ENCODE results near the gene MYOZ3.

The MYOZ3 gene

DNA sequence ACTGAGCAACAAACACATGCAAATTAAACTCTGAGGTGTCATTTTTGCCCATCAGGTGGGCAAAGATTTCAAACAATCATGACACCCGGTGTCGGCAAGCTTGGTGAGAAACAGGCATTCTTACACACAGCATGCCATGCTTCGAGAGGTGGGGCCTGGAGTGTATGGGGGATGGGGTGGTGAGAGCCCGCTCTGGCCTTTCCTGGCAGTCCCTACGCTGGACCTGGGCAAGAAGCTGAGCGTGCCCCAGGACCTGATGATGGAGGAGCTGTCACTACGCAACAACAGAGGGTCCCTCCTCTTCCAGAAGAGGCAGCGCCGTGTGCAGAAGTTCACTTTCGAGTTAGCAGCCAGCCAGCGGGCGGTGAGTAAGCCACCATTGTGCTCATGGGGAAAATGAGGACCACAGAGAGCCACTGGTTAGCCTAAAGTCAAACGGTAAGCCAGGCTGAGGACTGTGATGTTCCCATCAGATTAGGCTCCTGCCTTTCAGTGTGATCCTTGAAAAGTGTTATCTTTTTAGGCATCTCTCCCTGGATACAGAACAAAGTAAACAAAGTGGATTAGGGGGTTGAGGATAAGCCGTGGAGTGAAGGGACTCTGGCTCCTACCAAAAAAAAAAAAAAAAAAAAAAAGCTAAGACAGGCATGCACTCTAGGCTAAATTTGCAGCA lies 9.4 kb downstream of the MYOZ3 start:
- TF ChIP-seq, protein P1, sequence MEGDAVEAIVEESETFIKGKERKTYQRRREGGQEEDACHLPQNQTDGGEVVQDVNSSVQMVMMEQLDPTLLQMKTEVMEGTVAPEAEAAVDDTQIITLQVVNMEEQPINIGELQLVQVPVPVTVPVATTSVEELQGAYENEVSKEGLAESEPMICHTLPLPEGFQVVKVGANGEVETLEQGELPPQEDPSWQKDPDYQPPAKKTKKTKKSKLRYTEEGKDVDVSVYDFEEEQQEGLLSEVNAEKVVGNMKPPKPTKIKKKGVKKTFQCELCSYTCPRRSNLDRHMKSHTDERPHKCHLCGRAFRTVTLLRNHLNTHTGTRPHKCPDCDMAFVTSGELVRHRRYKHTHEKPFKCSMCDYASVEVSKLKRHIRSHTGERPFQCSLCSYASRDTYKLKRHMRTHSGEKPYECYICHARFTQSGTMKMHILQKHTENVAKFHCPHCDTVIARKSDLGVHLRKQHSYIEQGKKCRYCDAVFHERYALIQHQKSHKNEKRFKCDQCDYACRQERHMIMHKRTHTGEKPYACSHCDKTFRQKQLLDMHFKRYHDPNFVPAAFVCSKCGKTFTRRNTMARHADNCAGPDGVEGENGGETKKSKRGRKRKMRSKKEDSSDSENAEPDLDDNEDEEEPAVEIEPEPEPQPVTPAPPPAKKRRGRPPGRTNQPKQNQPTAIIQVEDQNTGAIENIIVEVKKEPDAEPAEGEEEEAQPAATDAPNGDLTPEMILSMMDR (IDR thresholded peaks at IDR 0.05; ENCODE audit: borderline replicate concordance, extremely low read depth, low read length, poor library complexity, severe bottlenecking), result no peak
- TF ChIP-seq EZH2 (IDR thresholded peaks at IDR 0.05; ENCODE audit: borderline replicate concordance, low read depth, low read length, severe bottlenecking), result no peak

DNA sequence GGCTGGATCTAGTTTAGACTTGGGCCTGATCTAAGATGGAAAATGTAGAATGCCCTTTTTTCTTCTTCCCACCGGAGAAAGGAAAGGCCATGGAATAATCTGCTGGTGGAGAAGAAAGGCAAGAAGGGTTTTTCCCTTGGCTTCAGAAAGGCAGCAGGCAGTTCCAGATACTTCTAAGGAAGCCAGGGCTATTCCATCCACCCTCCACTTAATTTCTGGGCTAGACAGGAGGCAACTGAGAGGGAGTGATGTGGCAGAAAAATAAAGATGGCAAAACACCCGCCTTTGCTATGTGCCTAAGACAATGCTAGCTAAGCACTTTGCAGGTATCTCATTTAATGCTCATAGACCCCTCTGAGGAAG lies 9.9 kb downstream of the MYOZ3 start:
- Histone ChIP-seq H3K27ac (ENCODE audit: low read length) (no peak overlapping the region), H3K4me3 (ENCODE audit: low read depth in 1 of 2, low read length in 2 of 2) (no peak overlapping the region; a peak in 1 of 4 replicates)
- ATAC-seq (ENCODE audit: insufficient read depth, low read depth), result no peak

More for the DNA sequence above, 9.4 kb downstream of the MYOZ3 start:
- H3K4me1 ChIP-seq (ENCODE audit: insufficient read depth, low read length), result peaks cover 28% of the 10 kb centered on the region
- H3K79me2 ChIP-seq (ENCODE audit: insufficient read depth, low read length), result no peaks in the 10 kb centered on the region
- H3K36me3 ChIP-seq (ENCODE audit: insufficient read depth, low read length), result no peaks in the 10 kb centered on the region
- no peak overlapping the region for H3K27ac ChIP-seq (ENCODE audit: low read length)
- H3K9ac ChIP-seq (ENCODE audit: low read depth, low read length), result no peak overlapping the region
- H4K20me1 ChIP-seq (ENCODE audit: insufficient read depth, low read length), result no peaks in the 10 kb centered on the region
- no peaks in the 10 kb centered on the region for H3K9me3 ChIP-seq (ENCODE audit: insufficient read depth, low read length, severe bottlenecking)
- H3K4me2 ChIP-seq (ENCODE audit: insufficient read depth, low read length), result no peak overlapping the region
- ATAC-seq (ENCODE audit: insufficient read depth, low read depth) (no peak), DNase-seq (no peak)
- H2AFZ ChIP-seq (ENCODE audit: low read depth, low read length), result no peak overlapping the region
- H3K27me3 ChIP-seq (ENCODE audit: insufficient read depth, low read length, poor library complexity), result peaks cover 14% of the 10 kb centered on the region
- no peak overlapping the region for H3K4me3 ChIP-seq (ENCODE audit: low read depth in 1 of 2, low read length in 2 of 2)

DNA sequence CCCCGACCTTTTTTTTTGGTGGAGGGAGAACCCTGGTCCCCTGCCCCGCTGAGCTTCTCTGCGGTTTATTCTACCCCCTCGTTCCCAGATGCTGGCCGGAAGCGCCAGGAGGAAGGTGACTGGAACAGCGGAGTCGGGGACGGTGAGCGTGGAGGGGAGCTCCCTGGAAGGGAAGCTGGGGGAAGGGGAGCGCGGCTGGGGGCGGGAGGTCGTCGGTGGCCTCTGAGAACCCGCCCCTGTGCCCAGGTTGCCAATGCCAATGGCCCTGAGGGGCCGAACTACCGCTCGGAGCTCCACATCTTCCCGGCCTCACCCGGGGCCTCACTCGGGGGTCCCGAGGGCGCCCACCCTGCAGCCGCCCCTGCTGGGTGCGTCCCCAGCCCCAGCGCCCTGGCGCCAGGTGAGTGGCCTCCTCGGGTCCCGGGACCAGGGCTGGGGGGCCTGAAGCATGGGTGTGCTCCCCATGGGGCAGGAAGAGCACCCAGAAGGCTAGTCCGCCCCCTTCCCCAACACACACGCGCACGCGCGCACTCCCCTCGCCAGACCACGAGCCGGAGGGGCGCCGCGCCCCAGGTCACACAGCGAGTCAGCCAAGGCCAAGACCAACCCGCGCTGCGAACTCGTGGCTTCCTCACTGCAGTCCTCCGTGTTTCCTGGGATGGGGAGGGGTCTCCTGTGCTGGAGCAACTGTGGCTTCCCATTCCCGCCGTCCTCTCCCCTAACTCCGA lies 10.6 kb downstream of the MYOZ3 start:
- no peaks in the 10 kb centered on the region for H3K36me3 ChIP-seq (ENCODE audit: insufficient read depth, low read length)
- H4K20me1 ChIP-seq (ENCODE audit: insufficient read depth, low read length), result no peaks in the 10 kb centered on the region
- ATAC-seq (ENCODE audit: insufficient read depth, low read depth) (peak; percentile 69), DNase-seq (peak; percentile 30)
- TF ChIP-seq, protein P1 (IDR thresholded peaks at IDR 0.05; ENCODE audit: borderline replicate concordance, extremely low read depth, low read length, poor library complexity, severe bottlenecking), result no peak
- no peak for TF ChIP-seq EZH2 (IDR thresholded peaks at IDR 0.05; ENCODE audit: borderline replicate concordance, low read depth, low read length, severe bottlenecking)
- peak overlapping the region; percentile 65 for H3K9ac ChIP-seq (ENCODE audit: low read depth, low read length)
- peak overlapping the region; percentile 88 for H3K4me2 ChIP-seq (ENCODE audit: insufficient read depth, low read length)
- no peaks in the 10 kb centered on the region for H3K79me2 ChIP-seq (ENCODE audit: insufficient read depth, low read length)
- H3K4me1 ChIP-seq (ENCODE audit: insufficient read depth, low read length), result peaks cover 28% of the 10 kb centered on the region
- no peaks in the 10 kb centered on the region for H3K9me3 ChIP-seq (ENCODE audit: insufficient read depth, low read length, severe bottlenecking)
- peak overlapping the region; percentile 37 to 73; a peak in 3 of 4 replicates for H3K4me3 ChIP-seq (ENCODE audit: low read depth in 1 of 2, low read length in 2 of 2)
- peaks cover 14% of the 10 kb centered on the region for H3K27me3 ChIP-seq (ENCODE audit: insufficient read depth, low read length, poor library complexity)
- peak overlapping the region; percentile 91 for H2AFZ ChIP-seq (ENCODE audit: low read depth, low read length)
- peak overlapping the region; percentile 68 for H3K27ac ChIP-seq (ENCODE audit: low read length)

More for the DNA sequence above, 9.9 kb downstream of the MYOZ3 start:
- H3K4me1 ChIP-seq (ENCODE audit: insufficient read depth, low read length), result peaks cover 28% of the 10 kb centered on the region
- DNase-seq, result no peak
- H3K27me3 ChIP-seq (ENCODE audit: insufficient read depth, low read length, poor library complexity), result peaks cover 14% of the 10 kb centered on the region
- peak overlapping the region; percentile 88; the same call in 1 of the 2 replicates for H3K4me2 ChIP-seq (ENCODE audit: insufficient read depth, low read length)
- H3K9me3 ChIP-seq (ENCODE audit: insufficient read depth, low read length, severe bottlenecking), result no peaks in the 10 kb centered on the region
- TF ChIP-seq, protein P1 (IDR thresholded peaks at IDR 0.05; ENCODE audit: borderline replicate concordance, extremely low read depth, low read length, poor library complexity, severe bottlenecking), result no peak
- no peak for TF ChIP-seq EZH2 (IDR thresholded peaks at IDR 0.05; ENCODE audit: borderline replicate concordance, low read depth, low read length, severe bottlenecking)
- H3K9ac ChIP-seq (ENCODE audit: low read depth, low read length), result no peak overlapping the region
- no peaks in the 10 kb centered on the region for H3K36me3 ChIP-seq (ENCODE audit: insufficient read depth, low read length)
- no peaks in the 10 kb centered on the region for H4K20me1 ChIP-seq (ENCODE audit: insufficient read depth, low read length)
- 0 out of 2 replicates have a peak overlapping the region, but pooled peaks have one; percentile 91 for H2AFZ ChIP-seq (ENCODE audit: low read depth, low read length)
- H3K79me2 ChIP-seq (ENCODE audit: insufficient read depth, low read length), result no peaks in the 10 kb centered on the region

All from DND-41 (cell line).